ENCODE results near the gene ERC1.

The ERC1 gene

GRCh38 chr12:1019283-1019682 lies 28.3 kb downstream of the ERC1 start:
- WGBS (ENCODE audit: insufficient coverage): 97% methylated on average over 5 of the region's 5 CpGs
- POLR2A ChIA-PET: no interaction called here
- peaks cover 0 to 16% (median 5%) of the 10 kb centered on the region in 4 experiments for H3K36me3 ChIP-seq (ENCODE audit: control insufficient read depth in 4 of 4, insufficient read depth in 4 of 4, low read length in 3 of 4)

GRCh38 chr12:1020389-1020788 lies 29.4 kb downstream of the ERC1 start:
- POLR2A ChIA-PET: no interaction called here
- no peaks in the 10 kb centered on the region for H3K27me3 ChIP-seq (replicated peaks in 2 of 5; ENCODE audit: control insufficient read depth in 4 of 5, insufficient read depth in 5 of 5, low read length in 4 of 5)
- 100% methylated on average over 1 of the region's 3 CpGs for WGBS (ENCODE audit: insufficient coverage)
- H3K4me1 ChIP-seq (ENCODE audit: control extremely low read depth in 1 of 4, control insufficient read depth in 4 of 4, insufficient read depth in 4 of 4, low read length in 3 of 4): no peaks in the 10 kb centered on the region
- H3K4me3 ChIP-seq (ENCODE audit: control insufficient read depth in 1 of 7, extremely low read depth in 1 of 7, insufficient read depth in 4 of 7, low read depth in 2 of 7, low read length in 6 of 7): no peak overlapping the region
- no peak overlapping the region for H3K27ac ChIP-seq (ENCODE audit: insufficient read depth in 1 of 2, low read depth in 1 of 2, low read length in 2 of 2, poor library complexity in 1 of 2, severe bottlenecking in 2 of 2)
- H3K36me3 ChIP-seq (ENCODE audit: control insufficient read depth in 4 of 4, insufficient read depth in 4 of 4, low read length in 3 of 4): peaks cover 0 to 17% (median 5%) of the 10 kb centered on the region in 4 experiments
- no peak for DNase-seq
- CTCF ChIA-PET: interaction anchor here (0.6 kb wide), 1 partner anchor 11 kb away, joined by 3 read pairs; no protein-coding TSS in a partner anchor
- peaks cover 0 to 19% (median 0%) of the 10 kb centered on the region in 5 experiments for H3K9me3 ChIP-seq (ENCODE audit: control extremely low read depth in 1 of 5, control insufficient read depth in 4 of 5, insufficient read depth in 2 of 5, low read depth in 1 of 5, low read length in 4 of 5)

More at GRCh38 chr12:1019283-1019682, 28.3 kb downstream of the ERC1 start:
- no peak for DNase-seq
- H3K27me3 ChIP-seq (replicated peaks in 2 of 5; ENCODE audit: control insufficient read depth in 4 of 5, insufficient read depth in 5 of 5, low read length in 4 of 5): no peaks in the 10 kb centered on the region
- no peak overlapping the region for H3K27ac ChIP-seq (ENCODE audit: insufficient read depth in 1 of 2, low read depth in 1 of 2, low read length in 2 of 2, poor library complexity in 1 of 2, severe bottlenecking in 2 of 2)
- peaks cover 0 to 19% (median 0%) of the 10 kb centered on the region in 5 experiments for H3K9me3 ChIP-seq (ENCODE audit: control extremely low read depth in 1 of 5, control insufficient read depth in 4 of 5, insufficient read depth in 2 of 5, low read depth in 1 of 5, low read length in 4 of 5)
- no peak overlapping the region for H3K4me3 ChIP-seq (ENCODE audit: control insufficient read depth in 1 of 7, extremely low read depth in 1 of 7, insufficient read depth in 4 of 7, low read depth in 2 of 7, low read length in 6 of 7)
- H3K4me1 ChIP-seq (ENCODE audit: control extremely low read depth in 1 of 4, control insufficient read depth in 4 of 4, insufficient read depth in 4 of 4, low read length in 3 of 4): no peaks in the 10 kb centered on the region
- CTCF ChIA-PET: interaction anchor here (0.9 kb wide), 1 partner anchor 204 kb away, joined by 3 read pairs; no protein-coding TSS in a partner anchor

- CTCF ChIA-PET: interaction anchor here (1.0 kb wide), 1 partner anchor 73 kb away, joined by 3 read pairs; the partner anchor contains the start of gene RAD52
- peaks cover 0 to 21% (median 5%) of the 10 kb centered on the region in 4 experiments for H3K36me3 ChIP-seq (ENCODE audit: control insufficient read depth in 4 of 4, insufficient read depth in 4 of 4, low read length in 3 of 4)
- POLR2A ChIA-PET: interaction anchor here (0.5 to 0.6 kb wide), 2 partner anchors 9 to 15 kb away, joined by 3 read pairs; no protein-coding TSS in a partner anchor
- no peaks in the 10 kb centered on the region for H3K27me3 ChIP-seq (replicated peaks in 2 of 5; ENCODE audit: control insufficient read depth in 4 of 5, insufficient read depth in 5 of 5, low read length in 4 of 5)
- DNase-seq: no peak
- peaks cover 0 to 19% (median 0%) of the 10 kb centered on the region in 5 experiments for H3K9me3 ChIP-seq (ENCODE audit: control extremely low read depth in 1 of 5, control insufficient read depth in 4 of 5, insufficient read depth in 2 of 5, low read depth in 1 of 5, low read length in 4 of 5)
- WGBS (ENCODE audit: insufficient coverage): 96% methylated on average over 9 of the region's 9 CpGs
- H3K27ac ChIP-seq (ENCODE audit: insufficient read depth in 1 of 2, low read depth in 1 of 2, low read length in 2 of 2, poor library complexity in 1 of 2, severe bottlenecking in 2 of 2): no peak overlapping the region
- H3K4me3 ChIP-seq (ENCODE audit: control insufficient read depth in 1 of 7, extremely low read depth in 1 of 7, insufficient read depth in 4 of 7, low read depth in 2 of 7, low read length in 6 of 7): no peak overlapping the region
- no peaks in the 10 kb centered on the region for H3K4me1 ChIP-seq (ENCODE audit: control extremely low read depth in 1 of 4, control insufficient read depth in 4 of 4, insufficient read depth in 4 of 4, low read length in 3 of 4)
These were observed 31.3 kb downstream of the ERC1 start for GRCh38 chr12:1022032-1022970.

DNA sequence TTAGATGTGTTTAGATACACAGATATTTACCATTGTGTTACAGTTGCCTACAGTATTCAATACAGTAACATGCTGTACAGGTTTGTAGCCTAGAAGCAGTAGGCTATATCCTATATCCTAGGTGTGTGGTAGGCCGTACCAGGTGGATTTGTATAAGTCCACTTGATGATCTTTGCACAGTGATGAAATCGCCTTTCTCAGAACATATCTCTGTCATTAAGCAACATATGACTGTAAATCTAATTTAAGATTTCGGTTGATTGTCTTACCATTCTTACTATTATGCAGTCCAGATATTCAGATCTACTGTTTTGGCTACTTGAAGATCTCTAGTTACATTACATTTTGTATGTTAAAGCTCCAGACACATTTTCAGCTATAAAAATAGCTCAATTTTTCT lies 39.8 kb downstream of the ERC1 start:
- H3K9me3 ChIP-seq (ENCODE audit: control extremely low read depth in 1 of 5, control insufficient read depth in 4 of 5, insufficient read depth in 2 of 5, low read depth in 1 of 5, low read length in 4 of 5): no peaks in the 10 kb centered on the region
- H3K4me1 ChIP-seq (ENCODE audit: control extremely low read depth in 1 of 4, control insufficient read depth in 4 of 4, insufficient read depth in 4 of 4, low read length in 3 of 4): no peaks in the 10 kb centered on the region
- peaks cover 2 to 34% (median 14%) of the 10 kb centered on the region in 4 experiments for H3K36me3 ChIP-seq (ENCODE audit: control insufficient read depth in 4 of 4, insufficient read depth in 4 of 4, low read length in 3 of 4)
- no peaks in the 10 kb centered on the region for H3K27me3 ChIP-seq (replicated peaks in 2 of 5; ENCODE audit: control insufficient read depth in 4 of 5, insufficient read depth in 5 of 5, low read length in 4 of 5)
- ChIA-PET CTCF (interaction anchor here (0.7 to 0.8 kb wide), 2 partner anchors 12 to 22 kb away, joined by 3 to 4 read pairs; no protein-coding TSS in a partner anchor), POLR2A (no interaction called here)
- no CpG with 5 or more reads among the region's 3 CpGs for WGBS (ENCODE audit: insufficient coverage)
- DNase-seq: no peak
- H3K27ac ChIP-seq (ENCODE audit: insufficient read depth in 1 of 2, low read depth in 1 of 2, low read length in 2 of 2, poor library complexity in 1 of 2, severe bottlenecking in 2 of 2): no peak overlapping the region
- no peak overlapping the region for H3K4me3 ChIP-seq (ENCODE audit: control insufficient read depth in 1 of 7, extremely low read depth in 1 of 7, insufficient read depth in 4 of 7, low read depth in 2 of 7, low read length in 6 of 7)

GRCh38 chr12:1034243-1034642 lies 43.2 kb downstream of the ERC1 start:
- Histone ChIP-seq H3K36me3 (ENCODE audit: control insufficient read depth in 4 of 4, insufficient read depth in 4 of 4, low read length in 3 of 4) (peaks cover 1 to 15% (median 4%) of the 10 kb centered on the region in 4 experiments), H3K4me3 (ENCODE audit: control insufficient read depth in 1 of 7, extremely low read depth in 1 of 7, insufficient read depth in 4 of 7, low read depth in 2 of 7, low read length in 6 of 7) (no peak overlapping the region), H3K27me3 (replicated peaks in 2 of 5; ENCODE audit: control insufficient read depth in 4 of 5, insufficient read depth in 5 of 5, low read length in 4 of 5) (no peaks in the 10 kb centered on the region), H3K9me3 (ENCODE audit: control extremely low read depth in 1 of 5, control insufficient read depth in 4 of 5, insufficient read depth in 2 of 5, low read depth in 1 of 5, low read length in 4 of 5) (no peaks in the 10 kb centered on the region), H3K27ac (ENCODE audit: insufficient read depth in 1 of 2, low read depth in 1 of 2, low read length in 2 of 2, poor library complexity in 1 of 2, severe bottlenecking in 2 of 2) (no peak overlapping the region), H3K4me1 (ENCODE audit: control extremely low read depth in 1 of 4, control insufficient read depth in 4 of 4, insufficient read depth in 4 of 4, low read length in 3 of 4) (no peaks in the 10 kb centered on the region)
- no CpG with 5 or more reads among the region's 3 CpGs for WGBS (ENCODE audit: insufficient coverage)
- CTCF ChIA-PET: no interaction called here
- no peak for DNase-seq
- POLR2A ChIA-PET: no interaction called here

DNA sequence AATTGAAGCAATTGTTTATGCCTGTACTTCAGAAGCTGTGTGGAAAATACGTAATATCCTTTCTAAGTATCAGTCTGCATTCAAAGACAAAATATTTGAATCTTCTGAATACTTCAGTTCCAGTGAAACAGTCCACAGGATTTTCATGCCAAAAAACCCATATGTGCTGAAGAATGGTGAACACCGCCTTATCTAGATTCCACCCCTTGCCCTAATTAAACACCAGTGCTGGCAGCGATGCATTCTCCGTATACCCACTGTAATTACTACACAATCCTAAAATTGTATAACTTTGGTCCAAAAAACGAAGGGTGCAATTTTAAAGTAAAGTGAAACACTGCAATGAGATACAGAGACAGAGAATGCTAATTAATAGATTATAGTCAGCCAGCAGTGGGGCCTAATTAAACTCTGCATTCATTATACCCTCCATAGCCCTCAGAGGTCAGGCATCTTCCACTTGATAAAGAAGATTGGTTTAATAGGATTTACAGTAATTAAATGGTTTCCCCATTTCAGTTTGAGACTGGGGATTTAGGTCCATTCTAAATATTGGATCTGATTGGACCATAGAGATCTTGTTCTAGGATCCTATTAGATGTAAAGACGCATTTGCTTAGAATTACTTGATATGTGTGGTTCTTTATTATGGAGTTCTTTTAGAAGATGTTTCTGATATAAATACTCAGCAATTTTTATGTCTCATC lies 43.9 kb downstream of the ERC1 start:
- WGBS (ENCODE audit: insufficient coverage): 71% methylated on average over 1 of the region's 6 CpGs
- Histone ChIP-seq H3K27me3 (replicated peaks in 2 of 5; ENCODE audit: control insufficient read depth in 4 of 5, insufficient read depth in 5 of 5, low read length in 4 of 5) (no peaks in the 10 kb centered on the region), H3K9me3 (ENCODE audit: control extremely low read depth in 1 of 5, control insufficient read depth in 4 of 5, insufficient read depth in 2 of 5, low read depth in 1 of 5, low read length in 4 of 5) (no peaks in the 10 kb centered on the region), H3K27ac (ENCODE audit: insufficient read depth in 1 of 2, low read depth in 1 of 2, low read length in 2 of 2, poor library complexity in 1 of 2, severe bottlenecking in 2 of 2) (no peak overlapping the region), H3K4me3 (ENCODE audit: control insufficient read depth in 1 of 7, extremely low read depth in 1 of 7, insufficient read depth in 4 of 7, low read depth in 2 of 7, low read length in 6 of 7) (no peak overlapping the region), H3K36me3 (ENCODE audit: control insufficient read depth in 4 of 4, insufficient read depth in 4 of 4, low read length in 3 of 4) (peaks cover 0 to 11% (median 2%) of the 10 kb centered on the region in 4 experiments), H3K4me1 (ENCODE audit: control extremely low read depth in 1 of 4, control insufficient read depth in 4 of 4, insufficient read depth in 4 of 4, low read length in 3 of 4) (no peaks in the 10 kb centered on the region)
- no peak for DNase-seq
- CTCF ChIA-PET: no interaction called here
- POLR2A ChIA-PET: interaction anchor here (0.6 kb wide), 1 partner anchor 307 kb away, joined by 3 read pairs; no protein-coding TSS in a partner anchor

All from common myeloid progenitor, CD34-positive (primary cell).